ENCODE results near the gene TJP1. TPM values are rescaled to one million over a fixed set of nuclear protein-coding genes. Genes with fewer than 3 reads are reported as not detected.

The TJP1 gene
- total RNA-seq, 1 experiment from 2014 or later = 129 TPM

- CTCF ChIA-PET = interaction anchor here (0.7 to 1.5 kb wide), 2 partner anchors 201 to 537 kb away, joined by 3 to 6 read pairs; no protein-coding TSS in a partner anchor
Measured at GRCh38 chr15:29652595-29652994, 169.7 kb downstream of the TJP1 start.

More at GRCh38 chr15:29652595-29652994, 169.7 kb downstream of the TJP1 start:
- peaks cover 11% of the 10 kb centered on the region for H3K27me3 Mint-ChIP-seq (ENCODE audit: low read depth)
- H3K36me3 Mint-ChIP-seq = peaks cover 2% of the 10 kb centered on the region; the same call in 1 of the 2 replicates
- POLR2A ChIA-PET = no interaction called here
- no peak overlapping the region for H3K27ac Mint-ChIP-seq
- peaks cover 9% of the 10 kb centered on the region for H3K4me1 Mint-ChIP-seq
- no peak for TF ChIP-seq NFYB (CRISPR knock-in tag; conservative IDR thresholded peaks at IDR 0.05; ENCODE audit: low read depth)
- TF ChIP-seq HMGXB4 (CRISPR knock-in tag; IDR thresholded peaks at IDR 0.05) = no peak
- no peak for TF ChIP-seq ZNF532 (CRISPR knock-in tag; IDR thresholded peaks at IDR 0.05; ENCODE audit: borderline replicate concordance)
- no peak for TF ChIP-seq ZNF219 (CRISPR knock-in tag; IDR thresholded peaks at IDR 0.05; ENCODE audit: borderline replicate concordance)
- TF ChIP-seq CDX4 (CRISPR knock-in tag; IDR thresholded peaks at IDR 0.05; ENCODE audit: borderline replicate concordance) = no peak
- TF ChIP-seq RORB (CRISPR knock-in tag; IDR thresholded peaks at IDR 0.05) = no peak
- TF ChIP-seq ZBTB43 (CRISPR knock-in tag; IDR thresholded peaks at IDR 0.05) = no peak
- no peak for TF ChIP-seq NR2C2 (CRISPR knock-in tag; IDR thresholded peaks at IDR 0.05)
- no peak for TF ChIP-seq MLX (CRISPR knock-in tag; IDR thresholded peaks at IDR 0.05)
- TF ChIP-seq ZNF671 (CRISPR knock-in tag; IDR thresholded peaks at IDR 0.05) = no peak
- ATAC-seq (no peak), DNase-seq (ENCODE audit: low spot score) (no peak)
- peaks cover 24% of the 10 kb centered on the region for H3K9me3 Mint-ChIP-seq
- no peak overlapping the region for H3K4me3 Mint-ChIP-seq
